GM19025 (cell line): ENCODE data around the gene NR0B1.

Experiments used
- ATAC-seq: cut with Tn5 transposase; IDR thresholded peaks from one replicate; pipeline ENCODE4 v1.9.1; 2021; ENCODE audit warnings: mild to moderate bottlenecking, low read depth, moderate library complexity; ENCODE audit not compliant: unreplicated experiment

NR0B1 gene

DNA sequence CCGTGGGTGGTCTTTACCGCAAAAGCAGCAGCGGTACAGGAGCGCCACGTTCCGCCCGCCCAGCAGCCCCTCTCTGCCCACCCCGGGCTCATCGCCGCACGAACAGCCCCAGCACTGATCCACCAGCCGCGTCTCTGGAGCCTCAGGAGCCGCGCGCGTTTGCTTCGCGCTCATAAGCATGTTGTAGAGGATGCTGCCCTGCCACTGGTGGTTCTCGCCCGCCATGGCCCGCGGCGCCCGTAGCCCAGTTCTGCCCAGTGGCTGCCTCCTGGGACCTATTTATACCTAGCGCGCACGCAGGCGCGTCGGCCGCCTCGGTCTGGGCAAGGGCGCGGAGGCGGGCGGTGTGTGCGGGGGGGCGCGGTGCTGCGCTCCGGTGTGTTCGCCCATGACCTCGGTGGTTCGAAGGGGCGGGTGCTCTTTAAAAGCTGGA, at the start of gene NR0B1:
NR0B1 (minus strand) TSS at position 252 of the 433 bp plus-strand sequence; CDS start at position 225, 27 bp downstream.
- no peak for ATAC-seq

DNA sequence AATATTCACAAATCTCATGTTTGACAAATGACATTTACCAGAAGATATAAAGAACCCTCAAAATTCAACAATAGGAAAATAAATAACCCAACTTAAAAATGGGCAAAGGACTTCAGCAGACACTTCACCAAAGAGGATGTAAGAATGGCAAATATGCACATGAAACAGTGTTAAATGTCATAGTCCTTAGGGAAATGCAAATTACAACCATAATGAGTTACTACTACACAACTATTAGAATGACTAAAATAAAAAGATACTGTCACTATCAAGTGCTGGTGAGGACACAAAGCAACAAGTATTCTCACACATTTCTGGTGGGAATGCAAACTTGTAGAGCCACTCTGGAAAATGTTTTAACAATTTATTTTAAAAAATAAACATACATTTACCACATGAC, 40.8 kb upstream of the NR0B1 start:
- no peak for ATAC-seq

DNA sequence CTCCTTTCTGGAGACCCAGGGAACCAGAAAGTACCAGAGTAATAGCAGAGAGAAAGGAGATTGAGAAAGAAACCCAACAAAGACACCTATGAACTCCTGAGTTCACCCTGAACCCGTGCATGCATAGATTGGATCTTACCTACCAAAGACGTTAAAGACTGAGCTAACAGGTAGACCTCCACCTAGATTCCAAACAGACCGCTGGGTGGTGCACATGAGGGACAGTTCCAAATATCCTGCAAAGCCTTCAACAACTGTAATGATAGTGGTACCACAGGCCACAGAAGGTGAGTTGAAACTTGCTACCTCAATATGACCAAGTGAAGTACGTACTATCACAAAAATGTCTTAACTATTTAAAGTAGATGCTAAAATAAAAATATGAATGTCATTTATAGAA, 34.0 kb upstream of the NR0B1 start:
- ATAC-seq: no peak

GRCh38 chrX:30340753-30341152, 31.6 kb upstream of the NR0B1 start:
- no peak for ATAC-seq

DNA sequence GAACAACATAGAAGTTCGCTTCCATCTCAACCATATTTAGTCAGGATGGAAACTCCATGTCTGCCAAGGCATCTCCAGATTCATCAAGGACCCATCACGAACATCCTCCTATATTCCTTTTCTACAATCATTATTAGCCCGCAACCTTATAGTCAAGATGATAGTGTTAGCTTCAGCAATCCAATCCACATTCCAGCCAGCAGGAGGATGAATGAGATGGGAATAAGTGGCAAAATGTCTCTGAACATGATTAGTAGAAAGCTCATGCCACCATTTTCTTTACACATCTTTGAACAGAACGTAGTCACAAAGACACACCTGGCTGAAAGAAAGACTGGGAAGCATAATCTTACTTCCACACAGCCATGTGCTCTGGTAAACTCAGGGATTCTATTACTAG, 18.6 kb upstream of the NR0B1 start:
- ATAC-seq: no peak

DNA sequence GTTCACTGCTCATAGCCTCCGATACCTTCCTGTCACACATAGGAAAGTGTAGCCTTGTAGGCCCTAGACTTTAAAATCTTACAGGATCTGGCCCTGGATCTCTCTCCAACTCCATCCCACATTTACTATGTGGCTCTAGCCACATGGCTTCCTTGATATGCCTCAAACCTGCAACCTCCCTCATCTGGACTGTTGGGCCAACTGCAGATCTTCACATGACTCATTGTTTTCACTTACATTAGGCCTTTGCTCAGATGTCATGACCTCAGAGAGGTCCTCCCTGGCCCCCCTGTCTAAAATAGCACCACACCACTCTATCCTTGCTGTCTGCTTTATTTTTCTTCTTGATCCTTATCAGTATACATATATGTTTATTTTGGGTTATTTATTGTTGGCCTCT, 8.1 kb upstream of the NR0B1 start:
- no peak for ATAC-seq

DNA sequence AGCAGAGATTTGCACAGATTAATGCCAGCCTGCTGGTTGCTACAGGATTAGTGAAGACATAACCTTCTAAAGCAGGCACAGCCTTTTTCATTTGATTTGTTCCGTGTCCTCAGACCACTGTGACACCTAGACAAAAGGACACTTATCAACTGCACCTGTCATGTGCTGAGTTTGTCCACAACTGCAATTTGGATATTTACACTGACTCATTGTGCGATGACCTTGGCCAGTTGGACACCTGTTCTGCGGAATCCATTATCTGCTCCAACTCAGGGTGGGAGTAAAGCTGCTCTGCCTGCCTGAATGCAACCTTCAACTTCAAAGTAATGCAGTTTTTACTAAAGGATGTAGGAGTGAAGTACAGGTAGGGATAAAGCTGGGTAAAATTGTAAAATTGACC, 4.1 kb upstream of the NR0B1 start:
- ATAC-seq: no peak

DNA sequence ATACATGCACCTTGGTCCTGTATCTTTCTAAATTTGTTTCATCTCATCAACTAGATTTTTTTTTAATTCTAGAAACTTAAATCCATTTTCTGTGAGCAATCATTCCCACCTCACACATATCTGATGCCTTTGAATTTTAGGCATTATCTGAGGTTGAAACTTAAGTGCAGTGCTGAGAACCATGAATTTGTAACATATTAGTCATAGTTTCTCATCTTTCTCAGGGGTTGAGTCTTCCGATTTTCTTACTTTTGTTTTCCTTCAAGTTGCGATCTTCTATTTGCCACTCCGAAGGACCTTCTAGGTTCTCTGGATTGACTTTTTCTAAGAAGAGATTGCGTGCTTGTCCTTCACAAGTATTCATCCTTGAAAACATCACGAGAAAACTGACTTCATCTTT, 3.7 kb upstream of the NR0B1 start:
- no peak for ATAC-seq

DNA sequence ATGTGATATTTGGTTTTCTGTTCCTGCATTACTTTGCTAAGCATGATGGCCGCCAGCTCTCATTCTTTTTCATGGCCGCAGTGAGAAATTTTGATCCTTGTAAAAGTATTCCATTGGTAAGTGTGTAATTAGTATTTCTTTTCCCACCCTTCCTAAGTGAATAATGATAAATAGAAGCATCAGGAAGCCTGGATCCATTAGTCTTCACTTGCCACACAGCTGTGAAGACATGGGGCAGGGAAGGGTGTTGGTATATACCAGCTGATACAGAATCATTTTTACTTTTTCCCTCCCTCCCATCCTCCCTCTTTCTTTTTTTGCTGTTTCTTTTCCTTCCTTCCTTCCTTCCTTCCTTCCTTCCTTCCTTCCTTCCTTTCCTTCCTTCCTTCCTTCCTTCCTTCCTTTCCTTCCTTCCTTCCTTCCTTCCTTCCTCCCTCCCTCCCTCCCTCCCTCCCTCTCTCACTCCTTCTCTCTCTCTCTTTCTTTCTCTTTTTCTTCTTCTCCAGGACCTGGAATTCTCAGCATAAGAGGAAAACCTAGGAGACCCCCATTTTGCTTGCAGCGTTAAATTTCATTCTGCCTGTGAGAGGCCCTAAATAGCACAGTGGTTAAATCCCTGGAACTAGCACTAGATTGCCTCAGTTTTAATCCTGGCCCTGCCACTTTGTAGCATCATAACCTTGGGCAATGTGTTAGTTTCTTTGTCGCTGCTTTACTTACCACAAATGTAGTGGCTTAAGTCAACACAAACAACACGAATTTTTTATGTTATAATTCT, 1.4 kb upstream of the NR0B1 start:
- ATAC-seq: no peak

DNA sequence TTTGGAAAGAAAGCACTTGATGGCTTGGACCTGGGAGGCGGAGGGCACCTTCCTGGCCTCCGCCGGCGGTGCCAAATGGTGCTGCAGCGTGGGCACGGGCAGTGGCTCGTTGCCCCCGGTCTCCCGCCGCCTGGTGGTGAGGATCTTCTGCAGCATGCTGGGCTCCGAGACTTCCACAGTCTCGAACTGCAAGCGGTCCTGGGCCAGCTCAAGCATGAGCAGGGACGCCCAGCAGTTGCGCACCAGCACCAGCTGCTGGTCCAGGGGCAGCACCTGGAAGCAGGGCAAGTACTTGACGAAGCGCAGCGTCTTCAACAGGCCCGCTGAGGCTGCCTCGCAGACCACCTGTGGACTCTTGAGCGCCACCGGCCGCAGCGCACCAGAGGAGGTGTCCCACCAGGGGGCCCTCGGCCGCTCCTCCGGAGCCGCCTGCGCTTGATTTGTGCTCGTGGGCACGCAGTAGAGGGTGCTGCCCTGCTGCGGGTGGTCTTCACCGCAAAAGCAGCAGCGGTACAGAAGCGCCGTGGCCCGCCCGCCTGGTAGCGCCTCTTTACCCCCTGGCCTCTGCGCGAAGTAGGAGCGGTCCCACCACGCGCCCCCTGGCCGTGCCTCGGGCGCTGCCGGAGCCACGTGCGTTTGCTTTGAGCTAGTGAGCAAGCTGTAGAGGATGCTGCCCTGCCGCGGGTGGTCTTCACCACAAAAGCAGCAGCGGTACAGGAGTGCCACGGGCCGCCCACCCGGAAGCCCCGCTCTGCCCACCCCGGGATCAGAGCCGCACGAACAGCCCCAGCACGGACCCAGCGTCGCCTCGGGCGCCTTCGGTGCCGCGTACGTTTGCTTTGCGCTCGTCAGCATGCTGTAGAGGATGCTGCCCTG, 689 bp downstream of the NR0B1 start:
- ATAC-seq: no peak

DNA sequence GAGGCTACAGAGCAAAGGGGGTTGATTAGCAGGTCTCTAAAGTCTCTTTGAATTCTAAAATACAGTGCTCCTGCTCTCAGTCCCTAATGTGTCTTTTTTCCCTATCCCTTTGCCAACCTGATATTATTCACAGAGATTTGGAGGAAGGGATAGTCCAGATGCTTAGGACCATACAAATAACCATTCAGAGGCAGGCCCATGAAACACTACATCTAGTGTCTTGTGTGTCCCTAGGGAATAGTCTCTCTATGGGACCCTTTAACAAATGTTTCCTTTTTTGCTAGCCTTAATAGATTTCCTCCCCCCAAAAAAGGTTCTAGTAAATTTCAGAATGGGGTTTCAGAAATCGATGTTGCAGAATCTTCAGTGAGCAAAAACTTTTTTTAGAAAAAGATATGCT, 1.7 kb downstream of the NR0B1 start:
- no peak for ATAC-seq

DNA sequence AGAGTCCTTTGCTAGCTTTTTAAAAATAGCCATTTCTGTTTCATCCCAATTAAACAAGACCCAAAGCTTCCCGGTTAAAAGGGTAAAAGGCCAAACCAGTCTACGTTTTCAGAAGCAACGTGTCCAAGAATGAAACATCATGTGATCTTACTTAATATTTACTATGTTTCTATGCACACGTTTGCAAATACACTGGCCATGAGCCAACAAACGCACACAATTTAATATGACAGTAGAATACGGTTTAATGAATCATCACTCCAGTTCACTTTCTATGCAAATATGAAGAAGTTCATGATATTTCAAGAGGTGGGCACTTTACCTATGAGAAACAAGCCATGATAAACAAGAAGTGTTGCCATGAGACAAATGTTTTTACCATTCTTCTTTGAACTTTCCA, 4.3 kb downstream of the NR0B1 start:
- ATAC-seq: no peak

DNA sequence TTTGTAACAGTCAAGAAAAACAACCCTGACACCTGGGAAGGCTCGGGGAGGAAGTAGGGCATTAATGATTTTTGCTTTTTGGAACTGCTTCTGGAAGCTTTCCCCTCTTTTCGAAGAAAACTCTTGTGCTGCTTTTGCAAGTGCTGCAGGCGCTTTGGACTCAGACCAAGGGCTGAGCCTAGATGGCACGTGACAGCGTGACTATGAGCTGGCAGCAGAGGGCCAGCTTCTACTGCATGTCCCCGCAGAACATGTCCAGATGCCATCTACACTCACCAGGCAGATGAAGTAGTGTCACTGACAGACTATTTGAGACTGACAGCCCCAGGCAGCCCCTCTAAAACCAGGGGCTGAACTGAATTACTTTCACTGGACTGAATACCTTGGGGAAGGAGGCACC, 6.2 kb downstream of the NR0B1 start:
- ATAC-seq: no peak

DNA sequence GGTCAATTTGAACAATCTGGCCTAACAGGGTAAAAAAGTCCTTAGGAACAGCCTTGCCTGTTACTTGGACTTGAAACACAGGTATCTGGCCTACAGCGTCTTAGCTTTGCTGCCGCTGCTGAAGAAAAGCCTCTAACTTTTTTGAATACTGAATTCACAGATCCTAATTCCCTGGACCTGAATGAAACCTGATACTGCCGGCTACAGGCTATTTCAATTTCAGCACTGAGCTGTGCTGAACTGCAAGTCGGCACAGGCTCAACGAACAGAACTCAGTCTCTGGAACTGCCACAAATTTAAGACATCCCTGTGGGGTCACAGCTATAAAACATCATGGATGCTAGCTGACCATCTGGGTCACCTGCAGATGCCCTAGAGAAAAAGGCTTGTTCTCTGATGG, 7.2 kb downstream of the NR0B1 start:
- no peak for ATAC-seq

DNA sequence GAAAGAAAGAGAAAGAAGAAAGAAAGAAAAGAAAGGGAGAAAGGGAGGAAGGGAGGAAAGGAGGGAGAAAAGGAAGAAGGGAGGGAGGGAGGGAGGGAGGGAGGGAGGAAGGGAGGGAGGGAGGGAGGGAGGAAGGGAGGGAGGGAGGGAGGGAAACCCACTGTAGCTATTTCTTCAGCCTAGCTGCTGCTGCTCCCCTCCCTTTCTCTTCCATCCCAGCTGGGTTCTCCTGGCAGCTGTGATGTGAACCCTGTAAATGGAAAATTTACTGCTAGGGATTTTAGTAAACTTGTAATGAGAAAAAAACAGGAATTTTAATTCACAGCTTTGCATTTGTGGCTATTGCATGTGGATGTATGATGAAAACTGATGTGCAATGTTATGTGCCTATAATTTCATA, 8.0 kb downstream of the NR0B1 start:
- no peak for ATAC-seq

DNA sequence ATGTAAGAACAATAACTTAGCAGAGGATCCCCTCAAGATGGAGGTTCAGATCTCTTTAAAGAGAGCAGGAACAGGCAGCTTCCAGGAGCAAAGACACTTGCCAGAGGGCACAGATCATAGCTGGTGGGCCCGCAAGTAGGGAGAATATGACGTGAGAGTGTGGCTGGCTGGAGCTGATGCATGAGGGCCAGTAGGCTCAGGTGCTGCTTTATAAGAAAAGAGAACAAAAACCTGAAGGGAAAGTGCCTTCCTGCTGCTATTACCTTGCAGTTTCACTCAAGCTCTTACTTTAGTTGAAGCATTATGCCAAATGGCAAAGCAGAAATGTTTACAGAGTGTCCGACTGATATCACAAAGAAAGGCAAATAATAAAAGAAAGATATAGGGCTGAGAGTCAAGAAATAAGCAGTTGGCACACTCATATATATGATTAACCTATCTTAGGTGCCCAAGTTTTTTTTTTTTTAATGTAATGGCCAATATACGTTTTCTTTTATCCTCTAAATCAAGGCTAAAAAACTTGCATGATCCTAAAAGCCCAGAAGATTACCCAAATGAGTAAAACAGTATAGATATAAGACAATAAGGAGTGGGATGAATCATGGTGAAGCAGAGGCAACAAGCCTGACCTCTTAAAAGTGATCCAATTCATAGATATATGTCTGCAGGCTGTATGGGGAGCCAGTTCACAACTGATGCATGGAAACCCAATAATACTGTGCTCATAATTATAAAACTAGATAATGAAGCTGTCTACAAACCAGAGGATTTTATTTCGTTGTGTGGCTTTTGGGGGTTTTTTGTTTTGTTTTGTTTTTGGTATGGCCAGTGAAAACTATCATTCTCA, 12.6 kb downstream of the NR0B1 start:
- ATAC-seq: no peak

DNA sequence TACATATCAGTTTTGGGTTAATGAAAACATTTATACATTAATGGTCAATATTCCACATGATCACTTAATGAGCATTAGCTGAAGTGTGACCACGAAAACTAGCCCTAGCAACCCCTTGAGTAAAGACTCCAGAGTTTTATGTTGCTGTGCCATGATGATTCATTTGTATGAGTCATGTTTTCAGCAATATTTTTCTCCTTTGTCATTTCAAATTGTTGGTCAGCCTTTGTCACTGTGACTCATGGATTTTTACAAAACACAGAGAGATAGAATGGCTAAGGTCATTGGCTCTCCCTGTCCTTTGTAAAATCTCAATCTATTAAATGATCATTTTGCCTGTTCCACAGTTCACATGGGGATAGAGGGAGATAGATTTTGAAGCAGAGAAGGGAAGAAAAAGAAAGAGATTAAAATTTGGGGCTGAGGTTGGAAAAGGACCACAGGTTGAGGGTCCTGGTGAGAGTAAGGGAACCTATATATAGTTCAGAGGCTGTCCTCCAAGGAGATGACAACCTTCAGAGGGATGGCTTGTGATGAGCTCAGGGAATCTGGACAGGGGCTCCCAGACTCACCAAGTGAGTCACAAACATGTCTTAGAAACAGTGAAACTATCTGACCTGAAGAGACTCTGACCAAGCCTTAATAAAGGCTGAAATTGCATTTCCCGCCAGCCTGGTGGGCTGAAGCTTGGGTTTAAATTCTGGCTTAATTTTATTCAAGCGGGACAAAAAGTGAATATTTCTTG, 25.6 kb downstream of the NR0B1 start:
- no peak for ATAC-seq

DNA sequence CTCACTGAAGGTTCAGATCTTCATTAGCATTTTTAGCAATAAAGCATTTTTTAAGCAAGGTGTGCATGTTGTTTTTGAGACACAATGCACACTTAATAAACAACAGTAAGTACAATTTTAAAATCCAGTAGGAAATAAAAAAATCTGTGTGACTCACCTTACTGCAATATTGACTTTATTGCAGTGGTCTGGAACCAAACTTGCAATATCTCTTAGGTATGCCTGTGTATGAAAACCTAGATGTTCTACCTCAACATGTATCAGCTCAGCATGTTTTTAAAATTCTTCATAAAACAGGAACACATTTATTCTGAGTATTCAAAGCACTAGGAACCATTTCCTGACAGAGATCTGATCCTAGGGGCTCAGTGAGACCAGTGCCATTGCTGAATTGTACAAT, 26.7 kb downstream of the NR0B1 start:
- no peak for ATAC-seq

- no peak for ATAC-seq
Observed at GRCh38 chrX:30280428-30280827, 28.8 kb downstream of the NR0B1 start.

GRCh38 chrX:30278365-30278764, 30.8 kb downstream of the NR0B1 start:
- ATAC-seq: no peak
